Measurements from ENCODE around the gene PDGFD. TPM values are rescaled to one million over a fixed set of nuclear protein-coding genes. Genes with fewer than 3 reads are reported as not detected.

The PDGFD gene
- total and polyA plus RNA-seq, 2 experiments from 2014 or later = 1.9 to 4.5 TPM

DNA sequence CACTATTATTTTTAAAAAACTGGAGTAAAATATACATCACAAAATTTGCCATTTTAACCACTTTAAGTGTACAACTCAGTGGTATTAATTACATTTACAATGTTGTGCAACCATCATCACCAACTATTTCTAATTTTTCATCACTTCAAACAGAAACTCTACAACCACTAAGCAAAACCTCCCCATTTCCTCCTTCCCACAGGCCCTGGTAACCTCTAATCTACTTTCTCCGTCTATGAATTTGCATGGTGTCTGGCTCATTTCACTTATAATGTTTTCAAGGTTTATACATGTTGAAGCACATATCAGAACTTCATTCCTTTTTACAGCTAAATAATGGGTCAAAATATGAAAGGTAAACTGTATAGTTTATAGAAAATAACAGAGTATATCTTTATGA is 103.1 kb downstream of the PDGFD start:
- H3K9me2 ChIP-seq (ENCODE audit: insufficient read depth) = no peaks in the 10 kb centered on the region; the same call in 1 of the 2 replicates
- DNase-seq (ENCODE audit: low spot score) (no peak), ATAC-seq (no peak)
- H3K36me3 ChIP-seq (ENCODE audit: insufficient read depth) = no peaks in the 10 kb centered on the region
- no peaks in the 10 kb centered on the region for H3K79me2 ChIP-seq (replicated peaks; ENCODE audit: insufficient read depth)
- Mint-ChIP-seq H3K27ac (no peak overlapping the region; the same call in 1 of the 2 replicates), H3K36me3 (ENCODE audit: low read depth) (no peaks in the 10 kb centered on the region), H3K4me1 (peaks cover 14% of the 10 kb centered on the region), H3K4me3 (no peak overlapping the region), H3K9me3 (no peaks in the 10 kb centered on the region), H3K27me3 (ENCODE audit: insufficient read depth, low read depth, poor library complexity) (no peaks in the 10 kb centered on the region)
- no peaks in the 10 kb centered on the region for H3K27me3 ChIP-seq (ENCODE audit: insufficient read depth)
- H3K4me3 ChIP-seq = no peak overlapping the region
- no peak for TF ChIP-seq NANOG (IDR thresholded peaks at IDR 0.05; ENCODE audit: borderline replicate concordance)
- TF ChIP-seq EZH2phosphoT487 (IDR thresholded peaks at IDR 0.05; ENCODE audit: unreplicated experiment) = no peak
- no peak for TF ChIP-seq ZNF331 (CRISPR knock-in tag; IDR thresholded peaks at IDR 0.05; ENCODE audit: low read depth)
- TF ChIP-seq CREB1 (CRISPR knock-in tag; IDR thresholded peaks at IDR 0.05; ENCODE audit: low read depth) = no peak
- no peak for TF ChIP-seq JUNB (IDR thresholded peaks at IDR 0.05; ENCODE audit: unreplicated experiment)
- TF ChIP-seq, protein P1, sequence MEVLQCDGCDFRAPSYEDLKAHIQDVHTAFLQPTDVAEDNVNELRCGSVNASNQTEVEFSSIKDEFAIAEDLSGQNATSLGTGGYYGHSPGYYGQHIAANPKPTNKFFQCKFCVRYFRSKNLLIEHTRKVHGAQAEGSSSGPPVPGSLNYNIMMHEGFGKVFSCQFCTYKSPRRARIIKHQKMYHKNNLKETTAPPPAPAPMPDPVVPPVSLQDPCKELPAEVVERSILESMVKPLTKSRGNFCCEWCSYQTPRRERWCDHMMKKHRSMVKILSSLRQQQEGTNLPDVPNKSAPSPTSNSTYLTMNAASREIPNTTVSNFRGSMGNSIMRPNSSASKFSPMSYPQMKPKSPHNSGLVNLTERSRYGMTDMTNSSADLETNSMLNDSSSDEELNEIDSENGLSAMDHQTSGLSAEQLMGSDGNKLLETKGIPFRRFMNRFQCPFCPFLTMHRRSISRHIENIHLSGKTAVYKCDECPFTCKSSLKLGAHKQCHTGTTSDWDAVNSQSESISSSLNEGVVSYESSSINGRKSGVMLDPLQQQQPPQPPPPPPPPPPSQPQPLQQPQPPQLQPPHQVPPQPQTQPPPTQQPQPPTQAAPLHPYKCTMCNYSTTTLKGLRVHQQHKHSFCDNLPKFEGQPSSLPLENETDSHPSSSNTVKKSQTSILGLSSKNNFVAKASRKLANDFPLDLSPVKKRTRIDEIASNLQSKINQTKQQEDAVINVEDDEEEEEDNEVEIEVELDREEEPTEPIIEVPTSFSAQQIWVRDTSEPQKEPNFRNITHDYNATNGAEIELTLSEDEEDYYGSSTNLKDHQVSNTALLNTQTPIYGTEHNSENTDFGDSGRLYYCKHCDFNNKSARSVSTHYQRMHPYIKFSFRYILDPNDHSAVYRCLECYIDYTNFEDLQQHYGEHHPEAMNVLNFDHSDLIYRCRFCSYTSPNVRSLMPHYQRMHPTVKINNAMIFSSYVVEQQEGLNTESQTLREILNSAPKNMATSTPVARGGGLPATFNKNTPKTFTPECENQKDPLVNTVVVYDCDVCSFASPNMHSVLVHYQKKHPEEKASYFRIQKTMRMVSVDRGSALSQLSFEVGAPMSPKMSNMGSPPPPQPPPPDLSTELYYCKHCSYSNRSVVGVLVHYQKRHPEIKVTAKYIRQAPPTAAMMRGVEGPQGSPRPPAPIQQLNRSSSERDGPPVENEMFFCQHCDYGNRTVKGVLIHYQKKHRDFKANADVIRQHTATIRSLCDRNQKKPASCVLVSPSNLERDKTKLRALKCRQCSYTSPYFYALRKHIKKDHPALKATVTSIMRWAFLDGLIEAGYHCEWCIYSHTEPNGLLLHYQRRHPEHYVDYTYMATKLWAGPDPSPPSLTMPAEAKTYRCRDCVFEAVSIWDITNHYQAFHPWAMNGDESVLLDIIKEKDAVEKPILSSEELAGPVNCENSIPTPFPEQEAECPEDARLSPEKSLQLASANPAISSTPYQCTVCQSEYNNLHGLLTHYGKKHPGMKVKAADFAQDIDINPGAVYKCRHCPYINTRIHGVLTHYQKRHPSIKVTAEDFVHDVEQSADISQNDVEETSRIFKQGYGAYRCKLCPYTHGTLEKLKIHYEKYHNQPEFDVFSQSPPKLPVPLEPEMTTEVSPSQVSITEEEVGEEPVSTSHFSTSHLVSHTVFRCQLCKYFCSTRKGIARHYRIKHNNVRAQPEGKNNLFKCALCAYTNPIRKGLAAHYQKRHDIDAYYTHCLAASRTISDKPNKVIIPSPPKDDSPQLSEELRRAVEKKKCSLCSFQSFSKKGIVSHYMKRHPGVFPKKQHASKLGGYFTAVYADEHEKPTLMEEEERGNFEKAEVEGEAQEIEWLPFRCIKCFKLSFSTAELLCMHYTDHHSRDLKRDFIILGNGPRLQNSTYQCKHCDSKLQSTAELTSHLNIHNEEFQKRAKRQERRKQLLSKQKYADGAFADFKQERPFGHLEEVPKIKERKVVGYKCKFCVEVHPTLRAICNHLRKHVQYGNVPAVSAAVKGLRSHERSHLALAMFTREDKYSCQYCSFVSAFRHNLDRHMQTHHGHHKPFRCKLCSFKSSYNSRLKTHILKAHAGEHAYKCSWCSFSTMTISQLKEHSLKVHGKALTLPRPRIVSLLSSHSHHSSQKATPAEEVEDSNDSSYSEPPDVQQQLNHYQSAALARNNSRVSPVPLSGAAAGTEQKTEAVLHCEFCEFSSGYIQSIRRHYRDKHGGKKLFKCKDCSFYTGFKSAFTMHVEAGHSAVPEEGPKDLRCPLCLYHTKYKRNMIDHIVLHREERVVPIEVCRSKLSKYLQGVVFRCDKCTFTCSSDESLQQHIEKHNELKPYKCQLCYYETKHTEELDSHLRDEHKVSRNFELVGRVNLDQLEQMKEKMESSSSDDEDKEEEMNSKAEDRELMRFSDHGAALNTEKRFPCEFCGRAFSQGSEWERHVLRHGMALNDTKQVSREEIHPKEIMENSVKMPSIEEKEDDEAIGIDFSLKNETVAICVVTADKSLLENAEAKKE (CRISPR knock-in tag; IDR thresholded peaks at IDR 0.05) = no peak
- H4K20me1 ChIP-seq (replicated peaks; ENCODE audit: insufficient read depth) = no peaks in the 10 kb centered on the region
- no peak overlapping the region for H3K27ac ChIP-seq (ENCODE audit: low read depth)
- no peak overlapping the region for H3K4me2 ChIP-seq
- no peaks in the 10 kb centered on the region for H3F3A ChIP-seq (replicated peaks; ENCODE audit: low read depth)
- H3K4me1 ChIP-seq (ENCODE audit: insufficient read depth) = peaks cover 6% of the 10 kb centered on the region
- no peak overlapping the region for H2AFZ ChIP-seq
